Hindlimb muscle (tissue), 1 donor: ENCODE results near the gene GPR119. TPM values are rescaled to one million over a fixed set of nuclear protein-coding genes. Genes with fewer than 3 reads are reported as not detected.
"Not testable (repeated sequence)": the region's sequence is repeated elsewhere in the genome, so short reads cannot be mapped to it uniquely, and the experiment has no call there.

ENCODE experiments used
- DNase-seq: peaks from one replicate; pipeline ENCODE4 v3.0.0-alpha.2; 2013
- polyA plus RNA-seq: library from polyadenylated mRNA; unstranded; fragments of 120-200 nt; gene quantifications from one replicate; pipeline ENCODE4 v1.2.1, GENCODE V29; 2013; ENCODE audit not compliant: insufficient read length

GPR119 gene
- polyA plus RNA-seq, 1 donor: not detected

GRCh38 chrX:130338869-130339268 is 46.6 kb downstream of the GPR119 start:
- not testable (repeated sequence) for DNase-seq

GRCh38 chrX:130336531-130336930 is 48.9 kb downstream of the GPR119 start:
- DNase-seq: no peak

Other genes starting within 250 kb of the GPR119 start
- gene AIFM1, start 219.8 kb downstream of the GPR119 start, polyA plus RNA-seq: 20.9 TPM
- gene RAB33A, start 213.7 kb downstream of the GPR119 start, polyA plus RNA-seq: 0.36 TPM
- gene ZNF280C, start 116.8 kb downstream of the GPR119 start, polyA plus RNA-seq: 5.6 TPM
- gene SLC25A14, start 45.8 kb downstream of the GPR119 start, polyA plus RNA-seq: 9.4 TPM
- gene RBMX2, start 16.3 kb upstream of the GPR119 start, polyA plus RNA-seq: 20.7 TPM